ENCODE data around the gene STIP1.
A peak's percentile ranks its signal among the peaks of the same experiment; 100 is the strongest.
"Not testable (repeated sequence)": the region's sequence is repeated elsewhere in the genome, so short reads cannot be mapped to it uniquely, and the experiment has no call there.

Gene STIP1

DNA sequence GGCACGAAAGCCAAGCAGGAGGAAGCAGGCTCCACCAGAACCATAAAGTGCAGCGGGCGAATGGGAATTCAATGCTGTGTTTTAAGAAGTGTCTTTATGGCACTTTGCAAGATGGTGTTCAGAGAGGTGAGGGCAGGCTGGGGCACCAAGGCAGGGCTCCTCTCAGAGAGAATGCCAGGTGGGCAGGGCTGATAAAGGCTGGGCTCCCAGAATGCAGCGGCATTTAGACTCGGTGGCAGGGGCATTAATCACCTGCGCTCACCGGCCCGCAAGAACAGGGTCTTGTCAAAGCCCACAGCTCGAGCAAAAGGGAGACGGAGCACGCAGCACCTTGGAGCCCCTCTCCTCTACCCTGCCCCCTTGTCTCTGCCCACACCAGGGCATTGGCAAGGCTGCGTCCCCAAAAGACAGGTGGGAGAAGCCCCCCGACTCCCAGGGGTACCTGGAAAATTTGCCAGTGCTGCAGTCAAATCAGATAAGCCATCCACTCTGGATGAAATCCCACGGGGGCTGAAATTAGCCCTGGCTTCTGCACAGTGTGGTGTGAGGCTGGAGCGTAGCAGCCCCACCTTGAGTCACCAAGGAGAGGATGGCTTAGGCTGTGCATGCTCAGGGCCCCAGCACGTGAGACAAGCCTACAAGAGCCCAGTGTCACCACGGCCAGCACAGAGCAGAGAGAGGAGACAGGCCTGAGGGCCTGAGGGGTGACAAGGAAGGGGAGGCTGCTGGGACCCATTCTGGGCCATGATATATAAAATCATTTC, 28.2 kb upstream of the STIP1 start:
- DNase-seq (ENCODE audit: low spot score) = no peak

DNA sequence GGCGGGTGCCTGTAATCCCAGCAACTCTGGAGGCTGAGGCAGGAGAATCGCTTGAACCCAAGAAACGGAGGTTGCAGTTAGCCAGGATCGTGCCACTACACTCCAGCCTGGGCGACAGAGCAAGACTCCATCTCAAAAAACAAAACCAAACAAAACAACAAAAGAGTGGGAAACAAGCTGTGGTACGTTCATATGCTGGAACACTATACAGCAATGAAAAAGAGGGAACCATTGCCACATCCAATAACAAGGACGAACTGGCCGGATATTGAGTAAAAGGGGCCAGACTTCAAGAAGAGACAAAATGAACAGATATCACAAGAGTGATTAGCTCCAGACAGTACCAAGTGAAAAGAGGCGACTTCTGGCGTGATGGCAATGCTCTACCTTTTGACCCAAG, 24.9 kb upstream of the STIP1 start:
- DNase-seq (ENCODE audit: low spot score) = no peak

DNA sequence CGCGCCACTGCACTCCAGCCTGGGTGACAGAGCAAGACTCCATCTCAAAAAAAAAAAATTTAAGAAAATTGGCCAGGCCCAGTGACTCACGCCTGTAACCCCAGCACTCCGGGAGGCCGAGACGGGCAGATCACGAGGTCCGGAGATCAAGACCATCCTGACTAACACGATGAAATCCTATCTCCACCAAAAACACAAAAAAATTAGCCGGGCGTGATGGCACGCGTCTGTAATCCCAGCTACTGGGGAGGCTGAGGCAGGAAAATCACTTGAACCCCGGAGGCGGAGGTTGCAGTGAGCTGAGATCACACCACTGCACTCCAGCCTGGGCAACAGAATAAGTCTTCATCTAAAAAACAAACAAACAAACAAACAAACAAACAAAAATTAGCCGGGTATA, 23.2 kb upstream of the STIP1 start:
- DNase-seq (ENCODE audit: low spot score) = not testable (repeated sequence)

DNA sequence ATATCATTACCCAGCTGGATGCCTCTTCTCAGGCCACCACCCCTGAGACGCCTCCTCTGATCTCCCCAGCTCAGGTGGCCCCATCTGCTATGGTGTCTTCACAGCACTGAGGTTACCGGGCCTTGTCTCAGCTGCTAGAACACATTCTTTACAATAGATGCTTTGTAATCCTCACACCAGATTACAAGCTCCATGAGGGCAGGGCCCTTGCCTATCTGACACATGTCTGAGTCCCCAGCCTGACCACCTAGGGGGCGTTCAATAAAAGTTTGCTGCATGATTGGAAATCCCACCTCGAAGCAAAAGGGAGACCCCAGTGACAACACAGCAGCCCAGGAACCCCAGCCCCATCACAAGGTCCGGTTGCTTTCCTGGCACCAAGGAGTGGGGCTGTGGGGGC, 22.0 kb upstream of the STIP1 start:
- no peak for DNase-seq (ENCODE audit: low spot score)

DNA sequence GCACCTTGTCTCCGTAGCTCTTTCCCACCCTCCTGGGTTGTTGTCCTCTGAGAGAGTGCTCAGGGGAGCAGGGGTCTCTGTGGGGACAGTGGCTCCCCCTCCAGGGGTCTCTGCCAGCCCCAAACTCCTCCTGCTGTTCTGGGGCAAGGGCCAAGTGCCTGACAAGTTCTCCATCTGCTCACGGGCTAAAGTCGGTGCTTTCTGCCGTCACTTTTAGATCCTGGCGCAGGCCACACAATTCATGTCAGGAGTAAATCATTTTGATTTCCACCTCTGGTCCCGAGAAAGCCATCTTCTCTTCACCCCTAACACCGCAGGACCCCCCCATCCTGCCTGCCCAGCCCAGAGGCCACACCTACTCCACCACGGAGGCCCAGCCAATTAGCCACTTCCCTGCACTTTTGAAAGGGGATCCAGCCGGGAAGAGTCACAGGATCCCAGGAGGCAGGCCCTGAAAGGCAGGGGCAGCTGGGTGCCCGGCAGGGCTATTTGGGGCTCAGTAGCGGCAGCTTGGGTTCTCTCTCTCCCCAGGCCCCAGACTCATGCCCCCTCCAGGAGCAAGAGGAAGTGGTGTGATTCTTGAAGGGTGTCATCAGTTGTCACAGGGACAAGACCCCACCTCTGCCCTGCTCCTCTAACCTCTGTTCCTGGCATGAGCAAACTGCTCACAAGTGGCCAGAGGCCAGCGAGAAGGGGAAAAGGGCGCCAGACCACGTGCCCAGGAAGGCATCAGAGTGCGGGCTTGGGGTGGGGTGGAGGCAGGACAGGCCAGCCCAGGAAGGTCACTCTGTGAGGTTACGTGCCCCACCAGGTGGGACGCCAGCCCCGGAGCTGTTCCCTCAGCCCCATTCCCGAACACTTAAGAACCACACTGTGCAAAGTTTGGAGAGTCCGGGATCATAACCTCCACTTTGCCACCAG, 21.3 kb upstream of the STIP1 start:
- DNase-seq (ENCODE audit: low spot score) = peak; percentile 37

DNA sequence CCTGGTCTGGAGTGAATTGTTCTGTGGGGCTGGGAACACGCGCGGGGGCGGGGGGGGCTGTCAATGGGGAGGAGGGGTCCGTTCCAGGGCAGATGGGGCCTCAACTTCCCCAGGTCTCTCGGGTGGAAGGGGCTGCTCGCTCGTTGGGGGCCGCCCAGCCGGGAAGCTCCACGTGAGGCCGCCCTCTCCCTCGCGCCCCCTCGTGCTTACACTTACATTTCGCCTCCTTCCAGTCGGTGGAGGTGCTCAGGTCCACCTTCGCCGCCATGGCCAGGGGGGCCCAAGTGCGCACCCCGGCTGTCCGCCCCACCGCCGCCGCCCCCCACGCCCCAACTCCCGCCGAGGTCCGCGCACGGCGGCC, 20.5 kb upstream of the STIP1 start:
- DNase-seq (ENCODE audit: low spot score) = no peak

DNA sequence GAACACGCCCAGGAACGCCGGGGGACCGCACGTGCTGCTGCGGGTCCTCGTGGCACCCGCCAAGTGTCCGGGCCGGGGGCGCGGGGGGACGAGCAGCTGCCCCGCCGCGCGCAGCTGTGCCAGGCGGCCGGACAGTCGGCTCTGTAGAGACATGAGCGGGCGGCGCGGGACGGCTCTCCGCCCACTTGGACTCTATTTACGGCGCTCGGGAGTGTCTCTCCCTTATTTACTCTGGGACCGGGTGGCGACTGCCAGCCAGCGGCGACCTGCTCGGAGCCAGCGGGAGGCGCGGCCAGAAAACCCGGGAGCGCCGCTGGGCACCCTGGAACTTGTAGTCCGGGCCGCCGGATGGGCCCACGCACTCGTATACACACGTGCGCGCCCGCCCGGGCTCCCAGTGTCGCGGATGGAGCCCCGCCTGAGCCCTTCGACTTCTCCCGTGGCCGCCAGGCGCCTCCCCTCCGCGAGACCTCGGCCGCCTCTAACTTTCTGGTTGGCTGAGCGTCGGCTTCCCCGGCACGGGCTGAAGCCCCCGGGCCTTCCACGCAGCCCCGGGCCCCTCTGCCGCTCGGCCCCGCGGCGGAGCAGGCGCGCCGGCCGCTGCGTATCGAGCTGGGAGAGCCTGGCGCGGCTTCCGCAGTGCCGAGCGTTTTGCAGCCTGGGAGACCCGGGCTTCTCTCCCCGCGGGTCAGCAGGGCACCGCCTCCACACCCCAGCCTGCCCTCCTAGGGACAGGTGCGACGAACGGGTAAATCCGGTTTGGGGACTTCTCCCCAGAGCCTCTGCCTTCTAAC, 19.9 kb upstream of the STIP1 start, which contains the start of gene MACROD1:
Gene MACROD1 (minus strand): TSS at position 272 of the 794 bp plus-strand sequence. CDS start 119 bp downstream, at position 153.
- DNase-seq (ENCODE audit: low spot score) = peak; percentile 91

DNA sequence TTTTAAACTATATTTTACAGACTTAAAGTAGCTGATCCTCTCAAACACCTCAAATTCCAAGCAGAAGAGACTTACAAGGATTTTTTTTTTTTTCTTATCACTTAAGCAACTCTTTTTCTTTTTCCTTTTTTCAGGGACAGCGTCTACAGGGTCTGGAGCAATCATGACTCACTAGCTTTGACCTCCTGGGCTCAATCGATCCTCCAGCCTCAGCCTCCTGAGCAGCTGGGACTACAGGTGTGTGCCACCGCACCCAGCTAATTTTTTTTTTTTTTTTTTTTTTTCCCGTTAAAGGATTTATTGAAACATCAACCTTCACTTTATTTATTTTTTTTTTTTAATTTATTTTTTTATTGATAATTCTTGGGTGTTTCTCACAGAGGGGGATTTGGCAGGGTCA, 15.6 kb upstream of the STIP1 start:
- no peak for DNase-seq (ENCODE audit: low spot score)

DNA sequence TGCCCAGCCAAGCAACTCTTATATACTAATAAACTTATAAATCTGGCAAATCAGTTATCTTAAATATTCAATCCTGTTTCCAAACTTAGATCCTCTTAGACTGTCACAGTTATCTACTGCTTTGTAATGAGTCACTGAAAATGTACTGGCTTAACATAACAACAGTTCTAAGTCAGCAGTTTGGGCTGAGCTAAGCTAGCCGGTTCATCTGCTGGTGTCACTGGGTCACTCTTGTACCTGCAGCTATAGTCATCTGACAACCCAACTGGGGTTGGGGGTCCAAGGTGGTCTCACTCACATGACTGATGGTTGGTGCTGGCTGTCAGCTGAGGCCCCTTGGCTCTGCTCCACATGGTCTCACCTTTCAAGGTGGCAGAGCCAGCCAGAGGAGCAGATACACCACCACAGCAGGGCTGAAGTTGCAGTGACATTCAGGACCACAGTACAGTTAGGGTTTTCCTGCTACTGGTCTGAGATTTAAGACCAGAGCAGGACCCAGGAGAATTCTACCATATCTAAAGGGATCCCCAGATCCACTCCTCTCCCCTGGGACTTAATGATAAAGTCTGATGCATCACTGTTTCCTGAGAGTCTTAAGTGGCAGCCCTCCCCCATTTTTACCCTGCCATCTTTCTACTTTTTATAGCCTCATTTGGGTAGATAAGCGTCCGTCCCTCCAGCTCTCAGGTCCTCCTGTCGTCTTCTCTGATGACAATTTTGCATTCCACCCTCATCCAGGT, 12.2 kb upstream of the STIP1 start:
- DNase-seq (ENCODE audit: low spot score) = no peak

DNA sequence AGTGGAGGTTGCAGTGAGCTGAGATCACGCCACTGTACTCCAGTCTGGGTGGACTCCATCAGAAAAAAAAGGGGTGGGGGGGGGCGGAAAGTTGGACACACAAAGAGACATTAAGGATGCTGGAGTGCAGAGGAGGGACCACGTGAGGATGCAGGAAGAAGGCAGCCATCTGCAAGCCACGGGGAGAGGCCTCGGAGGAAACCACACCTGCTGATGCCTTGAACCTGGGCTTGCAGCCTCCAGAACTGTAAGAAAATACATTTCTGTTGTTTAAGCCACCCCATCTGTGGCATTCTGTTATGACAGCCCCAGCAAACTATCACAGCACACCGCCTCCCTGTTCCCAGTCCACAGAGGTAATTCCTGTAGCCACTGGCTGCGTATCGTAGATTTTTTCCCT, 9.2 kb upstream of the STIP1 start:
- no peak for DNase-seq (ENCODE audit: low spot score)

DNA sequence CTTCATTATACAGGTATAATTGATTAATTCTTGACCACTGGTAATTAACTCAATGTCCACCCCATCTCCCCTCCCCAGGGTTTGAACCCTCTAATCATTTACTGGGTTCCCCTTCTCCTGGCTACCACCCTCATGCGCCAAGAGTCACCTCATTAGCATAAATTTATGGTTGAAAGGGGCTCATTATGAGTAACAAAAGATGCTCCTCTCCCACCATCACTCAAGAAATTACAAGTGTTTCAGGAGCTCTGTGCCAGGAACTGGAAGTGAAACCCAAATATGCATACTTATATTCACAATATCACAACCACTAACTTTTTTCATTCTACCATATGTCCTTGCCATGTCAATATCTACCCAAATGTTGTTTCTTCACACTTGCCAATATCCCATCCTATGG, 7.8 kb upstream of the STIP1 start:
- no peak for DNase-seq (ENCODE audit: low spot score)

DNA sequence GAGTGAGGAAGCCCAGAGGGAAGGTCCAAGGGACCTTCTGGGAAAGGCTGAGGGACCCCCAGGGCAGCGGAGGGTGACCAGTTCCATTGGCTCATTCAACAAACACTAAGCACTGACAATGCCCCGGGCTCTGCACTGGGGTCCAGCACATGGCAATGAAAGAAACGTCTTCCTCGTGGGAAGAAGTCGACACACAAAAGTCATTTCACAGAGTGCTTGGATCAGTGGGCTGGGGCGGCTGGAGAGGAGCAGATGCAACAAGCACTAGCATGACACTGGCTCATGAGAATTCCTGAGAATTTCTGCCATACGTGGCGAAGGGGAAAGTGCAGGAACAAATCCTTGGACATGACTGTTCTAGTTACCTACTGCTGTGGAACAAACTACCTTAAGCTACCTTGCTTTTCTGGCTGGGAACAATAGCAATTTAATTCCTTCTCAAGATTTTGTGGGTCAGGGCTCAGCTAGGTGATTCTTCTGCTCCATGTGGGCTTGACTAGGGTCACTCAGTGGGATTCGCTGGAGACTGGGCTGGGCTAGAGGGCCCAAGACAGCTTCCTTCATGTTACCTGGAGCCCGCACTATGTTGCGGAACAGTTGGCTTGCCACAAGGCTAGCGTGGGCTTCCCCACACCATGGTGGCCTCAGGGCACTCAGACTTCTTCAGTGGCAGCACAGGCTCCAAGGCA, 6.9 kb upstream of the STIP1 start:
- DNase-seq (ENCODE audit: low spot score) = no peak

DNA sequence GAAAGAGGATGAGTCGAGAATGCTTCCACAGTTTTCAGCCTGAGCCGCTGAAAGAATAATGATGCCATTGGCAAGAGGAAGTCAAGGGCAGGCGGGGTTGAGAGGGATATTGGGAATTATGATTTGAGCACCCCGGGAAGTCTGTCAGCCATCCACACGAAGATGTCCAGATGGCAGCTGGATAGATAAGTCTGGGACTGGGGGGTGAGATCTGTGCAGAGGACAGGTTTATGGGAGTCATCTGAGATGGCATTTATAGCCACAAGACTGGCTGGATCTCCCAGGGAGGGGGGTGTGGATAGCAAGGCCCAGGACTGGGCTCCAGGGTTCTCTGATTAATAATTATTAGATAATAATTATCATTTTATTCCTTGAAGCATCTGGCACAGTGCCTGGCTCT, 5.1 kb upstream of the STIP1 start:
- no peak for DNase-seq (ENCODE audit: low spot score)

DNA sequence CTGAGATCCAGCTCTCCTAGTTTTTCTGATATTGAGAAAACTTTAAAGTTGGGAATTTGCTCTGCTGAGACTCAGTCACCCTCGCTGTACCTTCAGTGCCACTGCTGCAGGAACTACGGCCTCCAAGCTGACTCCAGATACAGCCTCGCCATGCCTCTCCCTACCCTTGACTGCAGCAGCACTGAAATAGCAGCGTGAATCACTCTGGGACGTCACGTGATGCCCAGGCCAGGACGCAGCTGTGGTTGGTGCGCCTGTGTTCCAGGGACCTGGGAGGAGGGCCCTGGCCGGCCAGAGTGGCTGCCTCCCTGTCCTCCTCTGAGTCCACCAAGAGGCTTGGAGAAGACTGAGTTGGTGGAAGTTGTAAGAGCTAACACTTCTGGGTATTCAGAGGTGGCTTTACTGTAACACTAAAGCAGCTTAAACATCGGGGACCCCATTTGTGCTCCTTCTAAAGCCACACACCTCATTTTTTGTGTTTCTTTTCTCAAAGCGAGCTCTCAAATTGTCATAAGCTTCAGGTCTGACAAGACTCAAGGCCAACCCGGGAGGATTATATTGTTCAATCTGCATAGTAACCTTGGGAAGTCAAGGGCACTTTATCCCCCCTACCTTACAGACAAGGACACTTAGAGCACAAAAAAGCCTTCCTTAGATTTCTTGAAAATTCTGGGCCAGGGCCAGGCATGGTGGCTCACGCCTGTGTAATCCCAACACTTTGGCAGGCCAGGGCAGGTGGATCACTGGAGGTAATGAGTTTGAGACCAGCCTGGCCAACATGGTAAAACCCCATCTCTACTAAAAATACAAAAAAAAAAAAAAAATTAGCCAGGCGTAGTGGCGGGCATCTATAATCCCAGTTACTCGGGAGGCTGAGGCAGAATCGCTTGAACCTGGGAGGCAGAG, 4.2 kb upstream of the STIP1 start:
- peak; percentile 96 for DNase-seq (ENCODE audit: low spot score)

DNA sequence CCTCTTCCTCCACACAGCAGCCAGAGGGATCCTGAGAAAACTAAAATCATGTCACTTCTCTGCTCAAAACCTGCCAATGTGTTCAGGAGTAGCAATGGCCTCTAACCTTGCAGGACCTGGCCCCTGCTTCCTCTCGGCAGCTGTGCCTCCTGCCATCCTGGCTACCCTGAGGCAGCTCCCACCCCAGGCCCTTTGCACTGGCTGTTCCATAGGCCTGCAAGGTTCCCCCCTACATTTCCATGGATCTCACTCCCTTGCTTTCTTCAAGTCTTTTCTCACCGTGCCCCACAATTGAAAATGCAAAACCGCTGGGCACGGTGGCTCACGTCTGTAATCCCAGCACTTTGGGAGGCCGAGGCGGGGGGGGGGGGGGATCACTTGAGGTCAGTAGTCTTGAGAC, 2.1 kb upstream of the STIP1 start:
- DNase-seq (ENCODE audit: low spot score) = no peak

DNA sequence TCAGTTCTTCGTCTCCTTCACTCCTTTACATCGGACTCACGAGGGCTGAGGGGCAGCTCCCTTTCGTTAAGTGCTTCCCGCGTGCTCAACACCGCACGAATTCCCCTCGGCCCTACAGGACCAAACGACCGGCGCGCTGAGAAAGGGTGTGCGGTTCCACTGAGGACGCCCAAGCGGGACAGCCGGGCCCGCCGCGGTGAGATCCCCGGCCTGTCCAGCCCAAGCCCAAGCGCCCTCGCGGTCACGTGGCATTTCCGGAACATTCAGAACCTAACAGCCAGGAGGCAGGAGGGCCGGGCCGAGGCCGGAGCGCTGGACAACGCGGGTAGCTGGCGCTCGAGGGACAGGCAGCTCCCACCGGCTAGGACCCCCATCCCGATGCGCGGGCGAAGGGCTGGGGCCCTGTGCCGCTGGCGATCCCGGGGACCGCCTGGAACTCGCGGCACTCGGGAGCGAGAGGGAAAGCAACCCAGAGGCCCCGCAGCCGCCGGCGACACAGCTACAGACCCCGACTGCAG, 737 bp upstream of the STIP1 start:
- peak; percentile 77 for DNase-seq (ENCODE audit: low spot score)

DNA sequence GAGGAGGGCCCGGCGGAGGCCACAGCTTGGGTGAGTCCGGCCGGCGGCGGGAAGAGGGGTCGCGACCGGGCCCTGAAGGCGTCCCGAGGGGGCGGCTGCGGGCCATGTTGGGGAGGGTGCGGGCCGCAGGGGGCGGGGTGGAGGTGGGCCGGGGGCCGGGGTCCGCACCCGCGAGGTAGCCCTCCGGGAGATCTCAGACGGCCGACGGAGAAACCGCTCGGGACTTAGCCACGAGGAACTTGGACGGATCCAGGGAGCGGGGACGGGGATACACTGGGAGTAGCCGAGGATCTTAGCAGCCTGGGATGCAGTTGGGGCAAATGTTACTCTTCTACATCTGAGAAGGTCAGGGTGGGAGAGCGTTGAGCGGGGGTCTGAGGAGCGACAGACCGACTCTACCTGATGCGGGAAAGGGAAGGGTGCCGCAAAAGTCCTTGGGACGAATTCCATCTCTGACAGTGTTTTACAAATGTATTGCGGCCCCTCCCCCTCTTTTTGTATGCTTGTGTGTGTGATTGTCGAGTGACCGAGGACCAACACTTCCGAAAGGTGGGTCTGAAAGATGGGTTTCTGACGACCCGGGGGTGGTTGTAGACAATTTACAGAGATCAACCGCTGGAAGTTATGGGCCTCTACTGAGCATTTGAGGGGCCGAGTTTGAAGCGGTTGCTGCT, 658 bp downstream of the STIP1 start:
- DNase-seq (ENCODE audit: low spot score) = no peak

DNA sequence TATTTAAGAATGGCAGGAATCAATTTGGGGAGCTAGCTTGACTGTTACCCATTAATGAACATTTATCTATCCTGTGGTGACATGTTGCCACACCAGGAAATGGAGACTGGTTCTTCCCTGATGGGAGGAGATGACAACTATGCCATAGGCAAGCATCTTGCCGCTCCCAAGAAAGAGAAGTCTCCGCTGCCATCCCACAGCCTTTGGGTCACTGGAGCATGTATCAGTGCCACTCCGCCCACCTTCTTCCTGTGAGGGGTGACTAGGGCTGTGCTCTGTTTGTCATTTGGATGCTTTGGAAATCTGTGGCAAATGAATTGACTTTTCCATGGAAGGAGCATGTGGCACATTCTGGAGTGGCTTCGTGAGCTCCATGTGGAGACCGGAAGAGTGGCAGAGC, 6.5 kb downstream of the STIP1 start:
- no peak for DNase-seq (ENCODE audit: low spot score)

DNA sequence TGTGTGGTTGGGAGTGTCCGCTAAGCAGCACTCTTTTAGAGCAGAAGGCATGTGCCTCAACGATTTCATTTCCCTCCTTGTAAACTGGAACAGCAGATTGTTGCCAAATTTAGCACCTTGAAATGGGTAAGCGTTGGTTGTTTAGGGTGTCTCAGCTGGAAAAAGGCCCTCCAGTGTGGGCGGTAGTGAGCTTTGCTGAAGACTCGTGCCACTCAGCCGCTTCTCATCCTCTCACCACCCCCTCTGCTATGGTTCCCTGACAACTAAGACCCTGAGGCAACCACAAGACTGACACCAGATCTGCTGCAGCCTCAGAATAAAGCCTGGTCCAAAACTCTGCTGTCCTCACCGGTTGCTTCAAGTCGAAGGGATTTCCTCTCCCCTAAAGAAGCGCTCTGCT, 10.7 kb downstream of the STIP1 start:
- no peak for DNase-seq (ENCODE audit: low spot score)

Measured in AG08395 (cell line).